SK-N-SH treated with all-trans-retinoic acid at 6 μM for 48 hours (cell line): ENCODE data around the gene ADARB2.

Source experiments
- ATAC-seq: fragments of 200-7000 bp; cut with Tn5 transposase; 3 replicates; pipeline ENCODE4 v1.9.1; 2020; ENCODE audit warnings: mild to moderate bottlenecking, moderate library complexity
- BACH2 ChIP-seq: fragments of 250-450 bp; sonication (Bioruptor Pico); IDR thresholded peaks from 2 replicates; pipeline ENCODE4 v1.9.0; 2021; ENCODE audit warnings: mild to moderate bottlenecking, borderline replicate concordance
- CSDC2 ChIP-seq: fragments of 250-450 bp; sonication (Bioruptor Pico); IDR thresholded peaks from 2 replicates; pipeline ENCODE4 v1.5.0; 2020; ENCODE audit warnings: mild to moderate bottlenecking, moderate library complexity
- CSRNP3 ChIP-seq: fragments of 250-450 bp; sonication (Bioruptor Pico); IDR thresholded peaks from 2 replicates; pipeline ENCODE4 v1.5.1; 2021; ENCODE audit warnings: mild to moderate bottlenecking, moderate library complexity
- OSR1 ChIP-seq: fragments of 250-450 bp; sonication (Bioruptor Pico); IDR thresholded peaks from 2 replicates; pipeline ENCODE4 v1.8.0; 2022; ENCODE audit warnings: moderate library complexity, mild to moderate bottlenecking, inconsistent platforms
- POU6F1 ChIP-seq: fragments of 250-450 bp; sonication (Bioruptor Pico); IDR thresholded peaks from 2 replicates; pipeline ENCODE4 v1.8.0; 2021; ENCODE audit warnings: low read depth, mild to moderate bottlenecking, moderate library complexity, borderline replicate concordance
- PPARA ChIP-seq: fragments of 250-450 bp; sonication (Bioruptor Pico); IDR thresholded peaks from 2 replicates; pipeline ENCODE4 v1.5.0; 2020; ENCODE audit warnings: mild to moderate bottlenecking, borderline replicate concordance
- RARB ChIP-seq: fragments of 250-450 bp; sonication (Bioruptor Pico); IDR thresholded peaks from 2 replicates; pipeline ENCODE4 v1.8.0; 2021; ENCODE audit warnings: mild to moderate bottlenecking, moderate library complexity
- SNAI2 ChIP-seq: fragments of 250-450 bp; sonication (Bioruptor Pico); IDR thresholded peaks from 2 replicates; pipeline ENCODE4 v1.5.0; 2020; ENCODE audit warnings: mild to moderate bottlenecking, moderate library complexity
- TCF4 ChIP-seq: fragments of 250-450 bp; sonication (Bioruptor Pico); IDR thresholded peaks from 2 replicates; pipeline ENCODE4 v1.8.0; 2021; ENCODE audit warnings: mild to moderate bottlenecking, moderate library complexity, borderline replicate concordance
- TOX ChIP-seq: fragments of 250-450 bp; sonication (Bioruptor Pico); IDR thresholded peaks from 2 replicates; pipeline ENCODE4 v1.8.0; 2021; ENCODE audit warnings: mild to moderate bottlenecking, moderate library complexity, borderline replicate concordance
- TSHZ2 ChIP-seq: fragments of 250-450 bp; sonication (Bioruptor Pico); IDR thresholded peaks from 2 replicates; pipeline ENCODE4 v1.5.0; 2020; ENCODE audit warnings: mild to moderate bottlenecking, moderate library complexity
- ZC3H10 ChIP-seq: fragments of 250-450 bp; sonication (Bioruptor Pico); IDR thresholded peaks from 2 replicates; pipeline ENCODE4 v1.5.1; 2021; ENCODE audit warnings: mild to moderate bottlenecking, moderate library complexity
- ZFP3 ChIP-seq: fragments of 250-450 bp; sonication (Bioruptor Pico); IDR thresholded peaks from 2 replicates; pipeline ENCODE4 v1.5.0; 2020; ENCODE audit warnings: mild to moderate bottlenecking, moderate library complexity
- ZFP30 ChIP-seq: fragments of 450-650 bp; formaldehyde crosslinking; IDR thresholded peaks from 2 replicates; pipeline ENCODE4 v1.5.0; 2022; ENCODE audit warnings: mild to moderate bottlenecking, moderate library complexity
- ZNF565 ChIP-seq: fragments of 450-650 bp; formaldehyde crosslinking; conservative IDR thresholded peaks from 2 replicates; pipeline ENCODE4 v1.5.0; 2020; ENCODE audit warnings: low read depth, mild to moderate bottlenecking, moderate library complexity
- ZNF70 ChIP-seq: fragments of 450-650 bp; formaldehyde crosslinking; IDR thresholded peaks from 2 replicates; pipeline ENCODE4 v1.5.0; 2020; ENCODE audit warnings: mild to moderate bottlenecking, moderate library complexity
- ZNF8 ChIP-seq: fragments of 450-650 bp; formaldehyde crosslinking; IDR thresholded peaks from 2 replicates; pipeline ENCODE4 v1.5.0; 2020; ENCODE audit warnings: mild to moderate bottlenecking, moderate library complexity

The ADARB2 gene

GRCh38 chr10:1678084-1678483, 59.2 kb downstream of the ADARB2 start (continued):
- TF ChIP-seq ZFP30 (no peak), TCF4 (CRISPR knock-in tag) (no peak), ZNF565 (no peak), ZNF70 (CRISPR knock-in tag) (no peak), ZFP3 (no peak), ZNF8 (CRISPR knock-in tag) (no peak)

- TF ChIP-seq PPARA (CRISPR knock-in tag): no peak
- TF ChIP-seq ZNF8 (CRISPR knock-in tag): no peak
- TF ChIP-seq BACH2 (CRISPR knock-in tag): no peak
- TF ChIP-seq ZFP3: no peak
- no peak for TF ChIP-seq CSRNP3 (CRISPR knock-in tag)
- ATAC-seq: no peak
These were observed 59.9 kb downstream of the ADARB2 start for GRCh38 chr10:1677307-1677939.

GRCh38 chr10:1674501-1674900, 62.8 kb downstream of the ADARB2 start:
- TF ChIP-seq CSRNP3 (CRISPR knock-in tag) (no peak), TOX (no peak), ZNF70 (CRISPR knock-in tag) (no peak), TSHZ2 (CRISPR knock-in tag) (no peak), PPARA (CRISPR knock-in tag) (no peak)
- no peak for ATAC-seq

- ATAC-seq: no peak
These were observed 63.6 kb downstream of the ADARB2 start for GRCh38 chr10:1673568-1674345.

GRCh38 chr10:1672001-1672781, 65.1 kb downstream of the ADARB2 start:
- no peak for ATAC-seq
- TF ChIP-seq ZNF565 (no peak), ZC3H10 (CRISPR knock-in tag) (no peak), POU6F1 (CRISPR knock-in tag) (no peak), CSDC2 (CRISPR knock-in tag) (no peak), SNAI2 (no peak), TOX (no peak)

More at GRCh38 chr10:1673568-1674345, 63.6 kb downstream of the ADARB2 start:
- TF ChIP-seq RARB (CRISPR knock-in tag) (no peak), OSR1 (CRISPR knock-in tag) (no peak)
